ENCODE results near the gene ST6GAL1. TPM values are rescaled to one million over a fixed set of nuclear protein-coding genes. Genes with fewer than 3 reads are reported as not detected.
"Not testable (repeated sequence)": the region's sequence is repeated elsewhere in the genome, so short reads cannot be mapped to it uniquely, and the experiment has no call there.

The ST6GAL1 gene
- total and polyA plus RNA-seq, 12 donors: 7.2 to 95.0 (median 55.4) TPM

DNA sequence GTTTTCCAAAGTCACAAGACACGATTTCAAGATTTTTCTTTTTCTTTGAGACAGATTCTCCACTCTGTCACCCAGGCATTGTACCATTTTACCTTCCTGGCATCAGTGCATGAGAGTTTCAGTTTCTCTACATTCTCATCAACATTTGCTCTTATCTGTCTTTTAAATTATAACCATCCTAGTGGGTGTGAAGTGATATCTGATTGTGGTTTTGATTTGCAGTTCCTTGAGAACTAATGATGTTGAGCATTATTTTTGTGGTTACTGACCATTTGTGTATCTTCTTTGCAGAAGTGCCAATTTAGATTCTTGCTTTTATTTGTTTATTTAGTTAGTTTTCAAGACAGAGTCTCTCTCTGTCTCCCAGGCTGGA lies 46.7 kb upstream of the ST6GAL1 start:
- no peak overlapping the region for H3K27ac ChIP-seq
- intact Hi-C loops (cut with DNase I): no loop called here
- no peaks in the 10 kb centered on the region for H3K27me3 ChIP-seq
- H3K36me3 ChIP-seq (replicated peaks in 1 of 2): no peaks in the 10 kb centered on the region
- H3K4me1 ChIP-seq (replicated peaks in 1 of 2): no peaks in the 10 kb centered on the region
- no peak for TF ChIP-seq POLR2A (IDR thresholded peaks at IDR 0.05)
- TF ChIP-seq, protein P1, sequence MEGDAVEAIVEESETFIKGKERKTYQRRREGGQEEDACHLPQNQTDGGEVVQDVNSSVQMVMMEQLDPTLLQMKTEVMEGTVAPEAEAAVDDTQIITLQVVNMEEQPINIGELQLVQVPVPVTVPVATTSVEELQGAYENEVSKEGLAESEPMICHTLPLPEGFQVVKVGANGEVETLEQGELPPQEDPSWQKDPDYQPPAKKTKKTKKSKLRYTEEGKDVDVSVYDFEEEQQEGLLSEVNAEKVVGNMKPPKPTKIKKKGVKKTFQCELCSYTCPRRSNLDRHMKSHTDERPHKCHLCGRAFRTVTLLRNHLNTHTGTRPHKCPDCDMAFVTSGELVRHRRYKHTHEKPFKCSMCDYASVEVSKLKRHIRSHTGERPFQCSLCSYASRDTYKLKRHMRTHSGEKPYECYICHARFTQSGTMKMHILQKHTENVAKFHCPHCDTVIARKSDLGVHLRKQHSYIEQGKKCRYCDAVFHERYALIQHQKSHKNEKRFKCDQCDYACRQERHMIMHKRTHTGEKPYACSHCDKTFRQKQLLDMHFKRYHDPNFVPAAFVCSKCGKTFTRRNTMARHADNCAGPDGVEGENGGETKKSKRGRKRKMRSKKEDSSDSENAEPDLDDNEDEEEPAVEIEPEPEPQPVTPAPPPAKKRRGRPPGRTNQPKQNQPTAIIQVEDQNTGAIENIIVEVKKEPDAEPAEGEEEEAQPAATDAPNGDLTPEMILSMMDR (IDR thresholded peaks at IDR 0.05): no peak
- no peak for DNase-seq
- WGBS, 4 donors: 76 to 93% (median 79%) methylated on average over 1 of the region's 1 CpG
- no peak overlapping the region for H3K4me3 ChIP-seq
- H3K9me3 ChIP-seq (replicated peaks in 1 of 3): no peaks in the 10 kb centered on the region

DNA sequence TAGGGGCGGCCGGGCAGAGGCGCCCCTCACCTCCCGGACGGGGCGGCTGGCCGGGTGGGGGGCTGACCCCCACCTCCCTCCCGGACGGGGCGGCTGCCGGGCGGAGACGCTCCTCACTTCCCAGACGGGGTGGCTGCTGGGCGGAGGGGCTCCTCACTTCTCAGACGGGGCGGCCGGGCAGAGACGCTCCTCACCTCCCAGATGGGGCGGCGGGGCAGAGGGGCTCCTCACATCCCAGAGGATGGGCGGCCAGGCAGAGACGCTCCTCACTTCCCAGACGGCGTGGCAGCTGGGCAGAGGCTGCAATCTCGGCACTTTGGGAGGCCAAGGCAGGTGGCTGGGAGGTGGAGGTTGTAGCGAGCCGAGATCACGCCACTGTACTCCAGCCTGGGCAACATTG lies 45.5 kb upstream of the ST6GAL1 start:
- H3K27ac ChIP-seq; DNase-seq; H3K36me3 ChIP-seq (replicated peaks in 1 of 2); H3K9me3 ChIP-seq (replicated peaks in 1 of 3); H3K4me3 ChIP-seq; H3K27me3 ChIP-seq; H3K4me1 ChIP-seq (replicated peaks in 1 of 2); intact Hi-C loops (cut with DNase I): not testable (repeated sequence)
- WGBS, 4 donors: 90 to 94% (median 92%) methylated on average over 2 to 29 of the region's 29 CpGs

DNA sequence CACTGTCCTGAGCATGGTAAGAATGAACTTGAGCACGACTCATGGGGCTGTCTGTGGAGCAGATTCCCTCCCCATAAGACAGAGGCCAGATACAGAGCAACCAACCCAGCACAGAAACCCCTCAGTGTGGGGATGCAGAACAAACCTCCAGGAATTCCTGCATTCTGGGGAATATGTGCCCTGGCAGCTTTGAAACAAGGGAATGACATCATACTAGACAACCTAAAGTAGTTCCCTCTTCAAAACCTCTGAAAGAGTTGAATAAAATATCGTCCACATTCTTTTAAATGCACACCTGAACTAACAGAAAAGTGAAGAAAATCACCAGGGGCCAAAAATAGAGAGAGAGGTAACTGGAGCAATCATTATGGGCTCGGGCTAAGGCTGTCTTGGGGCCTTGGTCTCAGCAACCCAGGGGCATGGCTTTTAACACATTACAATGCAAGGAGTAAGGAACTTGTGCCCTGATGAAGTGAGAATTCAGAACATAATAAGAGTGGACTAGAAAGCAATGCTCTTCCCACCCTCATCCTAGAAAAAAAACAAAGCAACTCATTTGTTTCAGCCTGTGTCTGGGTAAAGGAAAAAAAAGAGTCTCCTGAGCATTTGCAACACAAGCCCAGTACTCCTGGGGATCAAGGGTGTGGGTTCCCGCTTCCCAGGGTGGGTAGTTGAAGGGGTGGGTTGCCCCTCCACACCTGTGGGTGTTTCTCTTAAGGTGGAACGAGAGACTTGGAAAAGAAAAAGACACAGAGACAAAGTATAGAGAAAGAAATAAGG lies 43.9 kb upstream of the ST6GAL1 start:
- no peak overlapping the region for H3K4me3 ChIP-seq
- H3K9me3 ChIP-seq (replicated peaks in 1 of 3): no peaks in the 10 kb centered on the region
- no peak for TF ChIP-seq POLR2A (IDR thresholded peaks at IDR 0.05)
- TF ChIP-seq, protein P1 (IDR thresholded peaks at IDR 0.05): no peak
- H3K36me3 ChIP-seq (replicated peaks in 1 of 2): no peaks in the 10 kb centered on the region
- peaks cover 3% of the 10 kb centered on the region for H3K27me3 ChIP-seq
- intact Hi-C loops (cut with DNase I): no loop called here
- H3K27ac ChIP-seq: no peak overlapping the region
- no peaks in the 10 kb centered on the region for H3K4me1 ChIP-seq (replicated peaks in 1 of 2)
- DNase-seq: no peak
- WGBS, 4 donors: 71 to 83% (median 78%) methylated on average over 4 to 5 of the region's 5 CpGs

DNA sequence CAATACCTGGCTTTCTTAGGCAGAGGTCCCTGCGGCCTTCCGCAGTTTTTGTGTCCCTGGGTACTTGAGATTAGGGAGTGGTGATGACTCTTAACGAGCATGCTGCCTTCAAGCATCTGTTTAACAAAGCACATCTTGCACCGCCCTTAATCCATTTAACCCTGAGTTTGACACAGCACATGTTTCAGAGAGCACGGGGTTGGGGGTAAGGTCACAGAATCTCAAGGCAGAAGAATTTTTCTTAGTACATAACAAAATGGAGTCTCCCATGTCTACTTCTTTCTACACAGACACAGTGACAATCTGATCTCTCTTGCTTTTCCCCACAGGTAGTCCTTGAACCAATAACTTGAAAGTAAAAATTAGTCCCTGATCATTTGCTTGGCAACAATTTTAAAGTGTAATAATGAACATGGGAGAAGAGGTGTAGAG lies 42.8 kb upstream of the ST6GAL1 start:
- H3K9me3 ChIP-seq (replicated peaks in 1 of 3): not testable (repeated sequence)

DNA sequence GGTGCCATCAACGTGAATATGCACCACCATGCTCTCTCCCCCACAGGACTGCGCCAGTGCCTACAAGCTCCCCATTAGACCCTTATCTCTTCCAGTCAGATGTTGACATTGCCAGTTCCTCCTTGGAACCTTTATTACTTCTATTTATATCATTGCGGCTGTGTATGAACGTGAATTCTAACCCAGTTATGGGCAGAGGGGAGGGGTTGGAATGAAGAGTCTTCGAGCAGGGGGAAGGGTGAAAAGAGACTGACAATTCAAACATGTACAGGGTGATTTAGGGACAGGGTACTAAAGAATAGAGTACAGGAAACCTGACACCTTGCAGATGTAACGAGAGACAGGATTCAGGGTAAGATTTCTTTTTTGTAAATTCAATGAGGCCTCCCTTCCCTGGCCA lies 41.8 kb upstream of the ST6GAL1 start:
- Histone ChIP-seq H3K9me3 (replicated peaks in 1 of 3) (no peaks in the 10 kb centered on the region), H3K36me3 (replicated peaks in 1 of 2) (no peaks in the 10 kb centered on the region), H3K4me3 (no peak overlapping the region), H3K27me3 (peaks cover 3% of the 10 kb centered on the region), H3K27ac (no peak overlapping the region), H3K4me1 (replicated peaks in 1 of 2) (no peaks in the 10 kb centered on the region)
- intact Hi-C loops (cut with DNase I): no loop called here
- TF ChIP-seq POLR2A (IDR thresholded peaks at IDR 0.05): no peak
- TF ChIP-seq, protein P1 (IDR thresholded peaks at IDR 0.05): no peak
- WGBS, 4 donors: 35 to 42% (median 39%) methylated on average over 6 of the region's 6 CpGs
- no peak for DNase-seq

More for the DNA sequence above, 42.8 kb upstream of the ST6GAL1 start:
- H3K4me1 ChIP-seq (replicated peaks in 1 of 2); H3K27ac ChIP-seq; H3K36me3 ChIP-seq (replicated peaks in 1 of 2); H3K27me3 ChIP-seq; H3K4me3 ChIP-seq; intact Hi-C loops (cut with DNase I); DNase-seq: not testable (repeated sequence)
- WGBS, 4 donors: 65 to 90% (median 67%) methylated on average over 2 of the region's 5 CpGs; no CpG with 5 or more reads in 1 of the 4 donors

DNA sequence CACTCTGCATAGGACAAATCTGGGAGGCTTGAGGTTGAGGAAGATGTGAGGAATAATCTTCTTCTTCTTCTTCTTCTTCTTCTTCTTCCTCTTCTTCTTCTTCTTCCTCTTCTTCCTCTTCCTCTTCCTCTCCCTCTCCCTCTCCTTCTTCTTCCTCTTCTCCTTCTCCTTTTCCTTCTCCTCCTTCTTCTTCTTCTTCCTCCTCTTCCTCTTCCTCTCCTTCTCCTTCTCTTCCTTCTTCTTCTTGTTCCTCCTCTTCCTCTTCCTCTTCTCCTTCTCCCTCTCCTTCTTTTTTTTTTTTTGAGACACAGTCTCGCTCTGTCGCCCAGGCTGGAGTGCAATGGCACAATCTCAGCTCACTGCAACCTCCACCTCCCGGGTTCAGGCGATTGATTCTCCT lies 40.6 kb upstream of the ST6GAL1 start:
- H3K36me3 ChIP-seq (replicated peaks in 1 of 2); H3K4me3 ChIP-seq; H3K27ac ChIP-seq; intact Hi-C loops (cut with DNase I); H3K4me1 ChIP-seq (replicated peaks in 1 of 2); H3K9me3 ChIP-seq (replicated peaks in 1 of 3); DNase-seq; H3K27me3 ChIP-seq: not testable (repeated sequence)
- WGBS, 4 donors: 84 to 96% (median 90%) methylated on average over 4 of the region's 4 CpGs
